HepG2 (cell line): ENCODE results near the gene JPH3. TPM values are rescaled to one million over a fixed set of nuclear protein-coding genes. Genes with fewer than 3 reads are reported as not detected.
A peak's percentile ranks its signal among the peaks of the same experiment; 100 is the strongest.

Experiments
- DNMT3B ChIP-seq: conservative IDR thresholded peaks from 2 replicates; pipeline ENCODE4 v1.6.1; 2016; ENCODE audit warnings: missing biosample characterization, control low read depth
- GATAD2A ChIP-seq: IDR thresholded peaks from 2 replicates; pipeline ENCODE4 v1.6.1; 2016
- GLI4 ChIP-seq: sonication (generic); formaldehyde crosslinking; IDR thresholded peaks from 2 replicates; pipeline ENCODE4 v1.5.1; 2020; ENCODE audit warnings: missing genetic modification reagents, mild to moderate bottlenecking, moderate library complexity, borderline replicate concordance
- KLF11 ChIP-seq: IDR thresholded peaks from 2 replicates; pipeline ENCODE4 v1.6.1; 2016; ENCODE audit warnings: missing compliant biosample characterization
- ZNF235 ChIP-seq: sonication (generic); formaldehyde crosslinking; IDR thresholded peaks from 2 replicates; pipeline ENCODE4 v1.8.1; 2023; ENCODE audit warnings: mild to moderate bottlenecking, missing genetic modification reagents, borderline replicate concordance
- ZNF382 ChIP-seq: sonication (generic); formaldehyde crosslinking; IDR thresholded peaks from 2 replicates; pipeline ENCODE4 v1.5.0; 2020; ENCODE audit warnings: missing genetic modification reagents, mild to moderate bottlenecking, borderline replicate concordance
- ZNF496 ChIP-seq: sonication (generic); formaldehyde crosslinking; IDR thresholded peaks from 2 replicates; pipeline ENCODE4 v1.8.1; 2023; ENCODE audit warnings: mild to moderate bottlenecking, moderate library complexity, missing genetic modification reagents; ENCODE audit not compliant: insufficient replicate concordance
- ZNF607 ChIP-seq: sonication (generic); formaldehyde crosslinking; IDR thresholded peaks from 2 replicates; pipeline ENCODE4 v1.5.1; 2020; ENCODE audit warnings: missing genetic modification reagents, mild to moderate bottlenecking, borderline replicate concordance
- ZNF616 ChIP-seq: sonication (generic); formaldehyde crosslinking; IDR thresholded peaks from 2 replicates; pipeline ENCODE4 v1.5.0; 2020; ENCODE audit warnings: low read depth, mild to moderate bottlenecking, missing genetic modification reagents
- ZNF672 ChIP-seq: sonication (generic); formaldehyde crosslinking; IDR thresholded peaks from 2 replicates; pipeline ENCODE4 v1.8.1; 2022; ENCODE audit warnings: missing genetic modification reagents
- ZNF773 ChIP-seq: sonication (generic); formaldehyde crosslinking; IDR thresholded peaks from 2 replicates; pipeline ENCODE4 v1.4.0; 2020; ENCODE audit warnings: missing genetic modification reagents, borderline replicate concordance
- ZNF839 ChIP-seq: sonication (generic); formaldehyde crosslinking; IDR thresholded peaks from 2 replicates; pipeline ENCODE4 v1.4.0; 2020; ENCODE audit warnings: missing genetic modification reagents, mild to moderate bottlenecking, borderline replicate concordance
- polyA plus RNA-seq, 8 experiments: library from polyadenylated mRNA; depleted of rRNA in 3 of 8; stranded (reverse) in 7 of 8; unstranded in 1 of 8; fragments of >200 nt; fragmentation: Illumina TruSeq in 4 of 8; extraction: Trizol in 4 of 8; gene quantifications; 2 replicates each; pipeline versions ENCODE4 v1.2.1 to v1.2.3, GENCODE V29; 2011 to 2016; ENCODE audit warnings: low read depth in 4 of 8, missing spikeins in 1 of 8, mixed read lengths in 1 of 8; ENCODE audit not compliant: insufficient read depth in 1 of 8
- total RNA-seq, 5 experiments: library from RNA; depleted of rRNA; stranded (reverse); fragments of >200 nt; fragmentation: Illumina TruSeq; extraction: Trizol; gene quantifications; 2 replicates each; pipeline ENCODE4 v1.2.3, GENCODE V29; 2016; ENCODE audit warnings: low read depth in 1 of 5
- TF ChIP-seq, protein P1 (sequence below): sonication (generic); formaldehyde crosslinking; IDR thresholded peaks from 2 replicates; pipeline ENCODE4 v1.8.1; 2022; ENCODE audit warnings: low read depth, mild to moderate bottlenecking, missing genetic modification reagents
- TF ChIP-seq, protein P2 (sequence below), 2 experiments: IDR thresholded peaks; 2 replicates each; pipeline ENCODE4 v1.6.1; 2011 to 2012; ENCODE audit warnings: low read length in 2 of 2, borderline replicate concordance in 1 of 2, low read depth in 1 of 2, mild to moderate bottlenecking in 1 of 2, moderate library complexity in 1 of 2
- TF ChIP-seq, protein P3 (sequence below): sonication (generic); formaldehyde crosslinking; IDR thresholded peaks from 2 replicates; pipeline ENCODE4 v1.4.0; 2020; ENCODE audit warnings: mild to moderate bottlenecking, low read depth, missing genetic modification reagents
- TF ChIP-seq, protein P4 (sequence below): sonication (generic); formaldehyde crosslinking; IDR thresholded peaks from 2 replicates; pipeline ENCODE4 v1.5.0; 2020; ENCODE audit warnings: mild to moderate bottlenecking, missing genetic modification reagents
- TF ChIP-seq, protein P5 (sequence below): conservative IDR thresholded peaks from 2 replicates; pipeline ENCODE4 v1.6.1; 2018; ENCODE audit warnings: missing genetic modification reagents

The JPH3 gene
- total and polyA plus RNA-seq, 2 of the 13 experiments (the other 11 are each of a cell fraction or from before 2014, with no cell fraction given): not detected

DNA sequence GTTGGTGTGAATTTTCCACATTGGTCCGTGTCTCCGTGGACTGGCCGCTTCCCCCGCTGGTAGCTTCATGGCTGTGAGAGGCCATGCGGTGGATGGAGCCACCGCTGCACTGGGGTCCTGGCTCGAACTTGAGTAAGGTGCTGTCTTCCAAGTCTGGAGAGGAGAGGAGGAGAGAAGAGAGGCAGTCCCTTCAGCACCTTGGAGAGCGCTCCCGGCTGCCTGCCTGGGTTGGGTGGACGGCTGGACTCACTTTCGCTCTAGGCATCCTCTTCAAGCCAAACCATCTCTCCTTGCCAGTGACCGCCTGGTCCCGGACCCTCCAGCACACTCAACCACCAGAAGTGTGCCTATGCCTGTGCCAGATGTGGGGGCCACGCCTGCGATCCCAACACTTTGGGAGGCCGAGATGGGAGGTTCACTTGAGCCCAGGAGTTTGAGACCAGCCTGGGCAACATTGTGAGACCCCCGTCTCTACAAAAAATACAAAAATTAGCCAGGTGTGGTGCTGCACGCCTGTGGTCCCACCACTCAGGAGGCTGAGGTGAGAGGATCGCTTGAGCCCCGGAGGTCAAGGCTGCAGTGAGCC, 6.2 kb downstream of the JPH3 start (continued):
- TF ChIP-seq ZNF607 (CRISPR knock-in tag) (peak; percentile 94), ZNF773 (CRISPR knock-in tag) (peak; percentile 93), ZNF496 (CRISPR knock-in tag) (no peak), ZNF382 (no peak), ZNF672 (CRISPR knock-in tag) (no peak), DNMT3B (peak; percentile 90), ZNF616 (CRISPR knock-in tag) (peak; percentile 90), KLF11 (CRISPR knock-in tag) (peak; percentile 98), GLI4 (CRISPR knock-in tag) (0 out of 2 replicates have a peak, but pooled peaks have one; percentile 49), GATAD2A (CRISPR knock-in tag) (peak; percentile 36; the same call in 1 of the 2 replicates), ZNF235 (peak; percentile 86; the same call in 1 of the 2 replicates), ZNF839 (CRISPR knock-in tag) (no peak)
- TF ChIP-seq, protein P1, sequence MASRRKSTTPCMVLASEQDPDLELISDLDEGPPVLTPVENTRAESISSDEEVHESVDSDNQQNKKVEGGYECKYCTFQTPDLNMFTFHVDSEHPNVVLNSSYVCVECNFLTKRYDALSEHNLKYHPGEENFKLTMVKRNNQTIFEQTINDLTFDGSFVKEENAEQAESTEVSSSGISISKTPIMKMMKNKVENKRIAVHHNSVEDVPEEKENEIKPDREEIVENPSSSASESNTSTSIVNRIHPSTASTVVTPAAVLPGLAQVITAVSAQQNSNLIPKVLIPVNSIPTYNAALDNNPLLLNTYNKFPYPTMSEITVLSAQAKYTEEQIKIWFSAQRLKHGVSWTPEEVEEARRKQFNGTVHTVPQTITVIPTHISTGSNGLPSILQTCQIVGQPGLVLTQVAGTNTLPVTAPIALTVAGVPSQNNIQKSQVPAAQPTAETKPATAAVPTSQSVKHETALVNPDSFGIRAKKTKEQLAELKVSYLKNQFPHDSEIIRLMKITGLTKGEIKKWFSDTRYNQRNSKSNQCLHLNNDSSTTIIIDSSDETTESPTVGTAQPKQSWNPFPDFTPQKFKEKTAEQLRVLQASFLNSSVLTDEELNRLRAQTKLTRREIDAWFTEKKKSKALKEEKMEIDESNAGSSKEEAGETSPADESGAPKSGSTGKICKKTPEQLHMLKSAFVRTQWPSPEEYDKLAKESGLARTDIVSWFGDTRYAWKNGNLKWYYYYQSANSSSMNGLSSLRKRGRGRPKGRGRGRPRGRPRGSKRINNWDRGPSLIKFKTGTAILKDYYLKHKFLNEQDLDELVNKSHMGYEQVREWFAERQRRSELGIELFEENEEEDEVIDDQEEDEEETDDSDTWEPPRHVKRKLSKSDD (CRISPR knock-in tag): 0 out of 2 replicates have a peak, but pooled peaks have one; percentile 58
- TF ChIP-seq, protein P2, sequence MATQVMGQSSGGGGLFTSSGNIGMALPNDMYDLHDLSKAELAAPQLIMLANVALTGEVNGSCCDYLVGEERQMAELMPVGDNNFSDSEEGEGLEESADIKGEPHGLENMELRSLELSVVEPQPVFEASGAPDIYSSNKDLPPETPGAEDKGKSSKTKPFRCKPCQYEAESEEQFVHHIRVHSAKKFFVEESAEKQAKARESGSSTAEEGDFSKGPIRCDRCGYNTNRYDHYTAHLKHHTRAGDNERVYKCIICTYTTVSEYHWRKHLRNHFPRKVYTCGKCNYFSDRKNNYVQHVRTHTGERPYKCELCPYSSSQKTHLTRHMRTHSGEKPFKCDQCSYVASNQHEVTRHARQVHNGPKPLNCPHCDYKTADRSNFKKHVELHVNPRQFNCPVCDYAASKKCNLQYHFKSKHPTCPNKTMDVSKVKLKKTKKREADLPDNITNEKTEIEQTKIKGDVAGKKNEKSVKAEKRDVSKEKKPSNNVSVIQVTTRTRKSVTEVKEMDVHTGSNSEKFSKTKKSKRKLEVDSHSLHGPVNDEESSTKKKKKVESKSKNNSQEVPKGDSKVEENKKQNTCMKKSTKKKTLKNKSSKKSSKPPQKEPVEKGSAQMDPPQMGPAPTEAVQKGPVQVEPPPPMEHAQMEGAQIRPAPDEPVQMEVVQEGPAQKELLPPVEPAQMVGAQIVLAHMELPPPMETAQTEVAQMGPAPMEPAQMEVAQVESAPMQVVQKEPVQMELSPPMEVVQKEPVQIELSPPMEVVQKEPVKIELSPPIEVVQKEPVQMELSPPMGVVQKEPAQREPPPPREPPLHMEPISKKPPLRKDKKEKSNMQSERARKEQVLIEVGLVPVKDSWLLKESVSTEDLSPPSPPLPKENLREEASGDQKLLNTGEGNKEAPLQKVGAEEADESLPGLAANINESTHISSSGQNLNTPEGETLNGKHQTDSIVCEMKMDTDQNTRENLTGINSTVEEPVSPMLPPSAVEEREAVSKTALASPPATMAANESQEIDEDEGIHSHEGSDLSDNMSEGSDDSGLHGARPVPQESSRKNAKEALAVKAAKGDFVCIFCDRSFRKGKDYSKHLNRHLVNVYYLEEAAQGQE (IDR thresholded peaks at IDR 0.05; ENCODE audit: borderline replicate concordance in 1 of 2, low read depth in 1 of 2, low read length in 2 of 2): peak; percentile 98 to 100
- TF ChIP-seq, protein P3, sequence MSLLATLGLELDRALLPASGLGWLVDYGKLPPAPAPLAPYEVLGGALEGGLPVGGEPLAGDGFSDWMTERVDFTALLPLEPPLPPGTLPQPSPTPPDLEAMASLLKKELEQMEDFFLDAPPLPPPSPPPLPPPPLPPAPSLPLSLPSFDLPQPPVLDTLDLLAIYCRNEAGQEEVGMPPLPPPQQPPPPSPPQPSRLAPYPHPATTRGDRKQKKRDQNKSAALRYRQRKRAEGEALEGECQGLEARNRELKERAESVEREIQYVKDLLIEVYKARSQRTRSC (CRISPR knock-in tag): 0 out of 2 replicates have a peak, but pooled peaks have one; percentile 43
- TF ChIP-seq, protein P4, sequence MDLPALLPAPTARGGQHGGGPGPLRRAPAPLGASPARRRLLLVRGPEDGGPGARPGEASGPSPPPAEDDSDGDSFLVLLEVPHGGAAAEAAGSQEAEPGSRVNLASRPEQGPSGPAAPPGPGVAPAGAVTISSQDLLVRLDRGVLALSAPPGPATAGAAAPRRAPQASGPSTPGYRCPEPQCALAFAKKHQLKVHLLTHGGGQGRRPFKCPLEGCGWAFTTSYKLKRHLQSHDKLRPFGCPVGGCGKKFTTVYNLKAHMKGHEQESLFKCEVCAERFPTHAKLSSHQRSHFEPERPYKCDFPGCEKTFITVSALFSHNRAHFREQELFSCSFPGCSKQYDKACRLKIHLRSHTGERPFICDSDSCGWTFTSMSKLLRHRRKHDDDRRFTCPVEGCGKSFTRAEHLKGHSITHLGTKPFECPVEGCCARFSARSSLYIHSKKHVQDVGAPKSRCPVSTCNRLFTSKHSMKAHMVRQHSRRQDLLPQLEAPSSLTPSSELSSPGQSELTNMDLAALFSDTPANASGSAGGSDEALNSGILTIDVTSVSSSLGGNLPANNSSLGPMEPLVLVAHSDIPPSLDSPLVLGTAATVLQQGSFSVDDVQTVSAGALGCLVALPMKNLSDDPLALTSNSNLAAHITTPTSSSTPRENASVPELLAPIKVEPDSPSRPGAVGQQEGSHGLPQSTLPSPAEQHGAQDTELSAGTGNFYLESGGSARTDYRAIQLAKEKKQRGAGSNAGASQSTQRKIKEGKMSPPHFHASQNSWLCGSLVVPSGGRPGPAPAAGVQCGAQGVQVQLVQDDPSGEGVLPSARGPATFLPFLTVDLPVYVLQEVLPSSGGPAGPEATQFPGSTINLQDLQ (CRISPR knock-in tag): 0 out of 2 replicates have a peak, but pooled peaks have one; percentile 51
- TF ChIP-seq, protein P5, sequence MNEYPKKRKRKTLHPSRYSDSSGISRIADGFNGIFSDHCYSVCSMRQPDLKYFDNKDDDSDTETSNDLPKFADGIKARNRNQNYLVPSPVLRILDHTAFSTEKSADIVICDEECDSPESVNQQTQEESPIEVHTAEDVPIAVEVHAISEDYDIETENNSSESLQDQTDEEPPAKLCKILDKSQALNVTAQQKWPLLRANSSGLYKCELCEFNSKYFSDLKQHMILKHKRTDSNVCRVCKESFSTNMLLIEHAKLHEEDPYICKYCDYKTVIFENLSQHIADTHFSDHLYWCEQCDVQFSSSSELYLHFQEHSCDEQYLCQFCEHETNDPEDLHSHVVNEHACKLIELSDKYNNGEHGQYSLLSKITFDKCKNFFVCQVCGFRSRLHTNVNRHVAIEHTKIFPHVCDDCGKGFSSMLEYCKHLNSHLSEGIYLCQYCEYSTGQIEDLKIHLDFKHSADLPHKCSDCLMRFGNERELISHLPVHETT (CRISPR knock-in tag): 0 out of 2 replicates have a peak, but pooled peaks have one; percentile 64
